DMS53 treated with DMSO at 0.1 percent for 48 hours (cell line): ENCODE results near the gene PSMF1.

Experiments
- DNase-seq: peaks from one replicate; lab custom pipeline; 2025; ENCODE audit not compliant: unreplicated experiment; lab: John Stamatoyannopoulos, UW

PSMF1 gene

GRCh38 chr20:1163653-1164052 lies 45.3 kb downstream of the PSMF1 start:
- no peak for DNase-seq

- no peak for DNase-seq
Observed at GRCh38 chr20:1164871-1165270, 46.5 kb downstream of the PSMF1 start.

GRCh38 chr20:1165521-1165920 lies 47.1 kb downstream of the PSMF1 start:
- no peak for DNase-seq

- DNase-seq = no peak
Observed at GRCh38 chr20:1165941-1166340, 47.5 kb downstream of the PSMF1 start.

GRCh38 chr20:1166948-1167720 lies 48.7 kb downstream of the PSMF1 start:
- DNase-seq = no peak

GRCh38 chr20:1169224-1169623 lies 50.8 kb downstream of the PSMF1 start:
- no peak for DNase-seq

- DNase-seq = no peak
Observed at GRCh38 chr20:1171461-1172093, 53.2 kb downstream of the PSMF1 start.

GRCh38 chr20:1173698-1174097 lies 55.3 kb downstream of the PSMF1 start:
- no peak for DNase-seq

- DNase-seq = no peak
Observed at GRCh38 chr20:1174787-1175186, 56.4 kb downstream of the PSMF1 start.

- no peak for DNase-seq
Observed at GRCh38 chr20:1177680-1178079, 59.3 kb downstream of the PSMF1 start.

GRCh38 chr20:1178103-1178502 lies 59.7 kb downstream of the PSMF1 start:
- no peak for DNase-seq

- no peak for DNase-seq
Observed at GRCh38 chr20:1178623-1179022, 60.2 kb downstream of the PSMF1 start.

GRCh38 chr20:1180949-1181348 lies 62.5 kb downstream of the PSMF1 start:
- no peak for DNase-seq

- DNase-seq = no peak
Observed at GRCh38 chr20:1182106-1182505, 63.7 kb downstream of the PSMF1 start.

- no peak for DNase-seq
Observed at GRCh38 chr20:1183153-1183552, 64.8 kb downstream of the PSMF1 start.

- DNase-seq = no peak
Observed at GRCh38 chr20:1184260-1184637, 65.8 kb downstream of the PSMF1 start.

GRCh38 chr20:1184638-1185315 lies 66.4 kb downstream of the PSMF1 start, which contains the start of gene TMEM74B:
TMEM74B (minus strand) TSS chr20:1184981; CDS start chr20:1183801, 1,180 bp downstream.
- DNase-seq = no peak

- DNase-seq = no peak
Observed at GRCh38 chr20:1185316-1185741, 66.9 kb downstream of the PSMF1 start.

GRCh38 chr20:1185790-1186334 lies 67.5 kb downstream of the PSMF1 start:
- peak; percentile 44 for DNase-seq

- DNase-seq = no peak
Observed at GRCh38 chr20:1186367-1186991, 68.1 kb downstream of the PSMF1 start.

- no peak for DNase-seq
Observed at GRCh38 chr20:1187605-1188171, 69.3 kb downstream of the PSMF1 start.
